HEK293 (cell line): ENCODE data around the gene VCPKMT.

Experiments used
- BCL11B ChIP-seq: fragments of 450-650 bp; formaldehyde crosslinking; IDR thresholded peaks from 2 replicates; pipeline ENCODE4 v1.5.1; 2016; ENCODE audit warnings: low read depth, missing biosample characterization, missing genetic modification characterization
- ZBTB20 ChIP-seq: fragments of 450-650 bp; formaldehyde crosslinking; IDR thresholded peaks from 2 replicates; pipeline ENCODE4 v1.5.1; 2016; ENCODE audit warnings: missing biosample characterization, missing genetic modification characterization
- TF ChIP-seq, protein P1 (sequence below): fragments of 450-650 bp; formaldehyde crosslinking; IDR thresholded peaks from 2 replicates; pipeline ENCODE4 v1.5.1; 2016; ENCODE audit warnings: missing biosample characterization, missing genetic modification characterization

DNA sequence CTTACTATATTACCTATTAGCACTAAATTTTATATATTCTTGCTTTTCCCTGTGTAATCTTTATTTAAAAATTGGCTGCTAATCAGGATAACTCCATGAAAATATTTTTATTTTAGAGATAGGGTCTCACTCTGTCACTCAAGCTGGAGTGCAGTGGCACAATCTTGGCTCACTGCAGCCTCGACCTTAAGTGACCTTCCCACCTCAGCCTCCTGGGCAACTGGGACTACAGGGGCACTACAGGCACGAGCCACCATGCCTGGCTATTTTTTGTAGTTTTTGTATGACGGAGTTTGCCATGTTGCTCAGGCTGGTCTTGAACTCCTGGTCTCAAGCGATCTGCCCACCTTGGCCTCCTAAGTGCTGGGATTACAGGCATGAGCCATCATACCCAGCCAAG lies 32.4 kb upstream of the VCPKMT start:
- TF ChIP-seq BCL11B (tag by site-specific recombination) (no peak), ZBTB20 (tag by site-specific recombination) (no peak)
- TF ChIP-seq, protein P1, sequence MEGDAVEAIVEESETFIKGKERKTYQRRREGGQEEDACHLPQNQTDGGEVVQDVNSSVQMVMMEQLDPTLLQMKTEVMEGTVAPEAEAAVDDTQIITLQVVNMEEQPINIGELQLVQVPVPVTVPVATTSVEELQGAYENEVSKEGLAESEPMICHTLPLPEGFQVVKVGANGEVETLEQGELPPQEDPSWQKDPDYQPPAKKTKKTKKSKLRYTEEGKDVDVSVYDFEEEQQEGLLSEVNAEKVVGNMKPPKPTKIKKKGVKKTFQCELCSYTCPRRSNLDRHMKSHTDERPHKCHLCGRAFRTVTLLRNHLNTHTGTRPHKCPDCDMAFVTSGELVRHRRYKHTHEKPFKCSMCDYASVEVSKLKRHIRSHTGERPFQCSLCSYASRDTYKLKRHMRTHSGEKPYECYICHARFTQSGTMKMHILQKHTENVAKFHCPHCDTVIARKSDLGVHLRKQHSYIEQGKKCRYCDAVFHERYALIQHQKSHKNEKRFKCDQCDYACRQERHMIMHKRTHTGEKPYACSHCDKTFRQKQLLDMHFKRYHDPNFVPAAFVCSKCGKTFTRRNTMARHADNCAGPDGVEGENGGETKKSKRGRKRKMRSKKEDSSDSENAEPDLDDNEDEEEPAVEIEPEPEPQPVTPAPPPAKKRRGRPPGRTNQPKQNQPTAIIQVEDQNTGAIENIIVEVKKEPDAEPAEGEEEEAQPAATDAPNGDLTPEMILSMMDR = no peak
